Measurements from ENCODE around the gene SPRY4.

GRCh38 chr5:142295084-142295758, 29.6 kb downstream of the SPRY4 start:
- TF ChIP-seq CTCF (conservative IDR thresholded peaks at IDR 0.05) = no peak
- TF ChIP-seq ZFX (IDR thresholded peaks at IDR 0.05) = no peak

Measured in C4-2B (cell line).